ENCODE measurements around the gene ATP6V0A4. TPM values are rescaled to one million over a fixed set of nuclear protein-coding genes. Genes with fewer than 3 reads are reported as not detected.

The ATP6V0A4 gene
- total RNA-seq, 1 donor from 2014 or later: not detected

DNA sequence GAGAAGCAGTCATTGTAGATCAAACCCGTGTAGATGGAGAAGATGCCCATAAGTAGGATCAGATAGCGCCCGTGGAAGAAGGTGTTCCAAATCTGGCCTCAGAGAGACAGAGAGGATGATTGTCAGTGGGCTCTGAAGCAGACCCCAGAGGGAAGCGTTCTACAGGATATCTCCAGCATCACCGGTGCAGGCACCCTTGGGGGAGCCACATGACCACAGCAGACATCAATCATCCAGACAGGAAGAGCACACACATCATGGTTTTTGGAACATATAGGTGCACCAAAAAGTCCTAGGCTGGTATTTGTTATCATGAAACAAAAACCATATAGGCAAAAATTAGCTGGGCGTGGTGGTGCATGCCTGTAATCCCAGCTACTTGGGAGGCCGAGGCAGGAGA, 52.8 kb downstream of the ATP6V0A4 start:
- intact Hi-C loops (cut with micrococcal nuclease): no loop called here
- POLR2A ChIA-PET: no interaction called here
- Mint-ChIP-seq H3K4me1 (no peaks in the 10 kb centered on the region), H3K36me3 (ENCODE audit: low read depth) (no peaks in the 10 kb centered on the region), H3K9me3 (no peaks in the 10 kb centered on the region), H3K27ac (no peak overlapping the region), H3K27me3 (peaks cover 2% of the 10 kb centered on the region), H3K4me3 (no peak overlapping the region)
- CTCF ChIA-PET: no interaction called here
- TF ChIP-seq, protein P1, sequence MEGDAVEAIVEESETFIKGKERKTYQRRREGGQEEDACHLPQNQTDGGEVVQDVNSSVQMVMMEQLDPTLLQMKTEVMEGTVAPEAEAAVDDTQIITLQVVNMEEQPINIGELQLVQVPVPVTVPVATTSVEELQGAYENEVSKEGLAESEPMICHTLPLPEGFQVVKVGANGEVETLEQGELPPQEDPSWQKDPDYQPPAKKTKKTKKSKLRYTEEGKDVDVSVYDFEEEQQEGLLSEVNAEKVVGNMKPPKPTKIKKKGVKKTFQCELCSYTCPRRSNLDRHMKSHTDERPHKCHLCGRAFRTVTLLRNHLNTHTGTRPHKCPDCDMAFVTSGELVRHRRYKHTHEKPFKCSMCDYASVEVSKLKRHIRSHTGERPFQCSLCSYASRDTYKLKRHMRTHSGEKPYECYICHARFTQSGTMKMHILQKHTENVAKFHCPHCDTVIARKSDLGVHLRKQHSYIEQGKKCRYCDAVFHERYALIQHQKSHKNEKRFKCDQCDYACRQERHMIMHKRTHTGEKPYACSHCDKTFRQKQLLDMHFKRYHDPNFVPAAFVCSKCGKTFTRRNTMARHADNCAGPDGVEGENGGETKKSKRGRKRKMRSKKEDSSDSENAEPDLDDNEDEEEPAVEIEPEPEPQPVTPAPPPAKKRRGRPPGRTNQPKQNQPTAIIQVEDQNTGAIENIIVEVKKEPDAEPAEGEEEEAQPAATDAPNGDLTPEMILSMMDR (IDR thresholded peaks at IDR 0.05): no peak
- DNase-seq: no peak
- no peak for ATAC-seq (ENCODE audit: low read depth)

DNA sequence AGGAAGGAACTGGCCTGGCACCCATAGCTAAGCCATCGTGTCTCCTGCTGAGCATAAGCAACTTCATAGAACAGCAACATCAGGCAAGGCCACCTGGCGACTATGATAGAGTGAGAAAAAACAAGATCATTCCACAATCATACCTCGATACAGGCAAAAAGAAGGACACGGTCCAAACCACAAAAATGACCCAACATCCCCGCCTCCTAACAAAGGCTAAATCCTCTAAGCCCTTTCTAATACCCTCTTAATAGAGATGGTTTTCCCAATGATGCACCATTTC, 56.6 kb downstream of the ATP6V0A4 start:
- DNase-seq (no peak), ATAC-seq (ENCODE audit: low read depth) (no peak)
- Mint-ChIP-seq H3K27ac (no peak overlapping the region), H3K9me3 (peaks cover 2% of the 10 kb centered on the region), H3K27me3 (peaks cover 4% of the 10 kb centered on the region), H3K36me3 (ENCODE audit: low read depth) (no peaks in the 10 kb centered on the region), H3K4me1 (no peaks in the 10 kb centered on the region), H3K4me3 (no peak overlapping the region)
- TF ChIP-seq, protein P1 (IDR thresholded peaks at IDR 0.05): no peak
- intact Hi-C loops (cut with micrococcal nuclease): no loop called here
- ChIA-PET POLR2A (no interaction called here), CTCF (no interaction called here)

DNA sequence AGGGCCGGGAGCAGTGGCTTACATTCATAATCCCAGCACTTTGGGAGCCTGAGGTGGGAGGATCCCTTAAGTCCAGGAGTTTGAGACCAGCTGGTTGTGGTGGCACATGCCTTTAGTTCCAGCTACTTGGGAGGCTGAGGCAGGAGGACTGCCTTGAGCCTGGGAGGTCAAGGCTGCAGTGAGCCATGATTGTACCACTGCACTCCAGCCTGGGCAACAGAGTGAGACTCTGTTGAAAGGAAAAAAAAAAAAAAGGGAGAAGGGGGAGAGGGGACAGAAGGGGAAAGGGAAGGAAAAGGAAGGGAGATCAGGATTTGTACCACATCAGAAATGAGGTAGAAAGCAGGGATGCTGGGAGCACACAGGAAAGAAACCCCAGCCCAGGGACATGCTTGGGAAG, 58.1 kb downstream of the ATP6V0A4 start:
- Mint-ChIP-seq H3K27me3 (peaks cover 4% of the 10 kb centered on the region), H3K27ac (no peak overlapping the region), H3K36me3 (ENCODE audit: low read depth) (no peaks in the 10 kb centered on the region), H3K4me3 (no peak overlapping the region), H3K9me3 (peaks cover 2% of the 10 kb centered on the region), H3K4me1 (no peaks in the 10 kb centered on the region)
- TF ChIP-seq, protein P1 (IDR thresholded peaks at IDR 0.05): no peak
- CTCF ChIA-PET: interaction anchor here (1.2 to 1.9 kb wide), 3 partner anchors 835 to 1084 kb away, joined by 3 to 9 read pairs (median 5); no protein-coding TSS in a partner anchor
- intact Hi-C loops (cut with micrococcal nuclease): loop anchor here (5.0 kb wide), 2 partner anchors 278 to 738 kb away; partner anchors contain the start of genes CREB3L2 and TRIM24
- POLR2A ChIA-PET: no interaction called here
- no peak for DNase-seq
- no peak for ATAC-seq (ENCODE audit: low read depth)

DNA sequence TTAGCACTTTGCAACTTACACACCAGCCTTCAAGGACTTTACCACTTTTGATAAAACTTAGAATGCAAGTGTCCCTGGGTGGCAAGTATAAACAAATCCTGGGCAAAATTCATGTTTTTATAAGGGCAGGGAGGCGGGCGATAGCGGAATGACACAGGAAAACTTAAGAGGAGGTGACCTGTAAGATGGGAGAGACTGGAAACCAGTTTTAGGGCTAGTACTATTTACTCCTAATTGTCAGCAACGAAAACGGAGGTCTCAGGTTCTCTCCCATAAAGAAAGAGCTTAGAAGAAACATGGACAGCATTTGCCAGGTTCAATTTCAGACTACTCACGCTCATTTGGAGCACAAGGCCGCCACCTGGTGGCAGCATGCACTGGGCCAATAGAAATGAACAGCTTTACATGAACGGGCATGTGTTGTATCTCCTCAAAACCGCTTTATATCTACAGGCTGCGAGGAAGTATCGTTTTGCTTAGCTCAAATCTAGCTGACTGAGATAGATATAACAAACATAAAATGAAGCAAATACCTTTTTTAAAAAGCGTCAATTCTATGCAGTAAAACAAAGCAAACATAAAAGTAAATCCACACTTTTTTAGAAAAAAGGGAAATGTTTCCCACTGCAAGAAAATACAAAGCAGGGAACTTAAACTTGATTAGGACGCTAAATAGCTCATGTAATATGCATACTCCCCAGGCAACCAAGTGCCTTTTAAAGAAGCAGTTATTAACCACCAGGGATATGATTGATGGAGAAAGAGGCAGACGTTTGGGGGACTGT, 59.3 kb downstream of the ATP6V0A4 start:
- H3K4me3 Mint-ChIP-seq: no peak overlapping the region
- peaks cover 2% of the 10 kb centered on the region for H3K9me3 Mint-ChIP-seq
- TF ChIP-seq, protein P1 (IDR thresholded peaks at IDR 0.05): peak; percentile 26
- ATAC-seq (ENCODE audit: low read depth) (no peak), DNase-seq (peak; percentile 38)
- ChIA-PET CTCF (interaction anchor here (0.7 to 1.9 kb wide), 15 partner anchors 10 to 1138 kb away, joined by 3 to 34 read pairs (median 4); no protein-coding TSS in a partner anchor), POLR2A (no interaction called here)
- H3K27ac Mint-ChIP-seq: no peak overlapping the region
- H3K27me3 Mint-ChIP-seq: peaks cover 4% of the 10 kb centered on the region
- no peaks in the 10 kb centered on the region for H3K4me1 Mint-ChIP-seq
- intact Hi-C loops (cut with micrococcal nuclease): loop anchor here (1.0 to 5.0 kb wide), 5 partner anchors 276 to 839 kb away; partner anchors contain the start of genes CREB3L2 and TRIM24
- H3K36me3 Mint-ChIP-seq (ENCODE audit: low read depth): no peaks in the 10 kb centered on the region

DNA sequence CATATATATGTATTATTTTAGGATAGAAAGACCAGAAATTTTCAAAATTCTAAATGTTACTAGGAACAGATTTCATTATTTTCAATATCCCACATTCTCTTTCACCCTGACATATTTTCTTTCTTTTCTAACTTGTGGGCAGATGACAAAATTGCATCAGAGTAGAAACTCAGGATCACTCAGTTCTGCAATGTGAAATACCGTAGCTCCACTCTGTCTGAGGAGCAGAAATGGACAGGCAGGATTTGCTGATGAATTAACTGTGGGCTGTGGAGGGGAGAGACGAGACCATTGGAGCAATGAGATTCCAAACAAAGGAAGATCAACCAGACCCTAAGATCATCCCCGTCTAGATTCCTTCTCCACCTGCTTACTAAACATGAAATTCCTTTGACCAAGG, 59.9 kb downstream of the ATP6V0A4 start:
- no peak for ATAC-seq (ENCODE audit: low read depth)
- H3K27ac Mint-ChIP-seq: no peak overlapping the region
- peaks cover 2% of the 10 kb centered on the region for H3K9me3 Mint-ChIP-seq
- TF ChIP-seq, protein P1 (IDR thresholded peaks at IDR 0.05): no peak
- no peaks in the 10 kb centered on the region for H3K36me3 Mint-ChIP-seq (ENCODE audit: low read depth)
- CTCF ChIA-PET: interaction anchor here (0.8 to 1.9 kb wide), 9 partner anchors 12 to 1083 kb away, joined by 3 to 34 read pairs (median 4); no protein-coding TSS in a partner anchor
- peaks cover 4% of the 10 kb centered on the region for H3K27me3 Mint-ChIP-seq
- intact Hi-C loops (cut with micrococcal nuclease): loop anchor here (1.0 to 5.0 kb wide), 5 partner anchors 276 to 839 kb away; partner anchors contain the start of genes CREB3L2 and TRIM24
- POLR2A ChIA-PET: no interaction called here
- H3K4me3 Mint-ChIP-seq: no peak overlapping the region
- H3K4me1 Mint-ChIP-seq: no peaks in the 10 kb centered on the region
- DNase-seq: no peak
